ENCODE results near the gene TACO1.
A peak's percentile ranks its signal among the peaks of the same experiment; 100 is the strongest.

The TACO1 gene

DNA sequence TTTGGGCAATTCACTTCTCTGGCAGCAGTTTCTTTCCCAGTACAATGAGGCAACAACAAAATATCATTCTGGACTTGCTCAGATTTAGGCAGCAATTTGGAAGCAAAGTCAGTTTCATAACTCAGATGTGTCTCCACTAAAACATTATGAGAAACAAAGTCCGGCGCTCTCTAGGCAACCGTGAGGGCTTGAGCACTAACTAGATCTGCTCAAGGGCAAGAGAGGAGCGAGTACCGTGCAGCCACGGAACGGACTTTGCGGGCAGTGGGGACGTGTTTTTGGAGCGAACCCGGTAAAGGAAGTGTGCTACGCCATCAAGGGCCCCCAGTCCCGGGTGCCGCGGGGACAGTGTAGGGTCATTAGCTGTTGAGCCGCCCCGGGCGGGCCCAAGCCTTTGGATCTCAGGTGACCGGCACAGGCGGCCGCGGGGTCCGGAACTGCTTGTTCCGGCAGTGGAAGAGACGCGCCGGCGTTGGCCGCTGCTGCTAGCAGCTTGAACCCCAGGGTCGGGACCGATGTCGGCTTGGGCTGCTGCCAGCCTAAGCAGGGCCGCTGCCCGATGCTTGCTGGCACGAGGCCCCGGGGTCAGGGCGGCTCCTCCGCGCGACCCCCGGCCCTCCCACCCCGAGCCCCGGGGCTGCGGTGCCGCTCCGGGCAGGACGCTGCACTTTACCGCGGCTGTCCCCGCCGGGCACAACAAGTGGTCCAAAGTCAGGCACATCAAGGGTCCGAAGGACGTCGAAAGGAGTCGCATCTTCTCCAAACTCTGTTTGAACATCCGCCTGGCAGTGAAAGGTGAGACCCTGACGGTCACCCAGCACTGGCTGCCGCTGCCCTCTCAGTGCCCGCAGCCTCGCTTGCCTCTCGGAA is at the start of gene TACO1:
Gene TACO1 (plus strand): TSS at position 327 of the 870 bp plus-strand sequence. CDS start 189 bp downstream, at position 516.
- peak; percentile 90 for DNase-seq

DNA sequence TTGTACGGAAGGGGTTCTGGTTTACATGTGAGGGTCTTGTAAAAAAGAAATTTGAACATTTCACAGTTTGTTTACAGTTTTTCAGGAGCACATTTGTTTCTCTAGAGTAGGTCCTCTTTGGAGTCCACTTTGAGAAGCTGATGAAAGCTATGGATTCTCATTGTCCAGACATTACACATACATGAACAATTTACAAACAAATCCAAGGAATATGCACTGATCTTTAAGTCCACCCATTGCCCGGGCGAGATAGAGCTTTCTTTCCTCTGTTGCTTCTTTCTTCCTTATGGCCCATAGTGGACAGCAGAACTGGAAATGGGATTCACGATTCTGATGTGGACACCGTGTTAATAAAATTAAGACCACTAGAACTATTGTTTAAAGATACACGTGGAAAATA is 48.5 kb upstream of the TACO1 start:
- DNase-seq: no peak

DNA sequence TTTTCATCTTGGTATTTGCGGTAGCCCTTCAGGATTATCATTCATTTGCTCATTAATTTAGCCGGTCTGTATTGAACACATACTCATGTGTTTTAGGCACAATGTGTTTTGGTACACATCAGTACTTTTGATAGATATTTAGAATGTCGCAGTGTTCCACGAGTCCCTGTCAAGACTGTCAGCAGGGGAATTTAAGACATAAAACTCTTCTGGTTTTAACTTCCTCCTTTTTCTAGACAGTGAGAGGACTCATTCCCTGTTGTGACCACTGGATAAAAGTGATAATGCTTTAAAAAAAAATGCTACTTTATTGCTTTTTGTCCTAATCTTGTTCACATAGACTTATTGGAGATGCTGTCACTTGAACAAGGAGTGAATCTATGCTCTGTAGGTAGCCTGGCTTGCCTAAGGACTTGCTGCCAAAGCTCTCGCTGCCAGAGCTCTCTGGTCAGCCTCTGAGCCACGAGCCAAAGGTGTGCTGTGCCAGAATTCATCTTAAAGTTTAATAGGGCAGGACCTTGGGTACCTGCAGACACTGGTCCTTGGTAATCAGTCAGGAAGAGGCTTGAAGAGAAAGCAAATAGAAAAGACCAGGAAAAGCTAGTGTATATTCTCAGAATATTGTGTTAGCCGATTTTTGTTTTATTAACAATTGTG is 45.1 kb upstream of the TACO1 start:
- no peak for DNase-seq

DNA sequence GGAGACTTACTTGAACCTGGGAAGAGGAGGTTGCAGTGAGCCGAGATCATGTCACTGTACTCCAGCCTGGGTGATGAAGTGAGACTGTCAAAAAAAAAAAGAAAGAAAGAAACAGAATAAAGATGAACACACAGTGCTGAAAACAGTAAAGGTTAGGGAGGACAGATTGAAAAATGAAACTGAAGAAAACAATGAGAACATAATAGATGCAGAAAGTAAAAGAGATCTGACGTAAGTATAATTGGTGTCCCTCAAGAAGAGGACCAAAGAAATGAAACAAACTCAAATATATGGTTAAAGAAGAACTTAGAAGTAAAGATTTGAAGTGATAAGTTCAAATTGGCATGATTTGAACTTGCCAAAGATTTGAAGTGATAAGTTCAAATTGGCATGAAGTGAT is 43.3 kb upstream of the TACO1 start:
- no peak for DNase-seq

DNA sequence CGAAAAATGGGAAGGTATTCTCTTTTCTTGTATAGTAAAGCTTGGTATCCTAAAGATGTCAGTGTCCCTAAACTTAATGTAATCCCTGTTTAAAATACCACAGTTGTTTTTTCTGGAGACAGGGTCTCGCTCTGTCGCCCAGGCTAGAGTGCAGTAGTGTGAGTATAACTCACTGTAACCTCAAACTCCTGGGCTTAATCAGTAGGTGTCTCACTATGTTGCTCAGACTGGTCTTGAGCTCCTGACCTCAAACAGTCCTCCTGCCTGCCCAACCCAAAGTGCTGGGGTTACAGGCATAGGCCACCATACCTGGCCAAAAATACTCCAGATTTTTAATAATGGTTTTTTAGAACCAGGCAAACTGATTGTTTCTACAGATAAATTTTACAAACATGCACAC is 42.3 kb upstream of the TACO1 start:
- DNase-seq: no peak

DNA sequence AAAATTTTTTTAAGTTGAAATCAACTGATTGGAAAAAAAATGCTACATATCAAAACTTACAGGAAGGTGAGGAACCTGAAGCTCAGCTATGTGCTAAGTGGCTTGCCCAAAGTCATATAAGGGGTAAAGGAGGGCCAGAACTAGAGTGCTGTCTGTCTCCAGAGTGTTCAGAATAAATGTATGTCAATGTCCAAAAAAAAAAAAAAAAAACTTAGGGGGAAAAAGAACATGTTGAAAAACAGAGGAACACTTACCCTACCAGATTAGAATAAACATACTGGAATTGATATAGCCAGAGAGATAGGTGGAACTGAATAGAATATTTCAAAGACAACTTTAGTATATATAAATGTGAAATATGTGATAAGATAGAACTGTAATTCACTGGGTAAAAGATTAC is 38.9 kb upstream of the TACO1 start:
- DNase-seq: no peak

DNA sequence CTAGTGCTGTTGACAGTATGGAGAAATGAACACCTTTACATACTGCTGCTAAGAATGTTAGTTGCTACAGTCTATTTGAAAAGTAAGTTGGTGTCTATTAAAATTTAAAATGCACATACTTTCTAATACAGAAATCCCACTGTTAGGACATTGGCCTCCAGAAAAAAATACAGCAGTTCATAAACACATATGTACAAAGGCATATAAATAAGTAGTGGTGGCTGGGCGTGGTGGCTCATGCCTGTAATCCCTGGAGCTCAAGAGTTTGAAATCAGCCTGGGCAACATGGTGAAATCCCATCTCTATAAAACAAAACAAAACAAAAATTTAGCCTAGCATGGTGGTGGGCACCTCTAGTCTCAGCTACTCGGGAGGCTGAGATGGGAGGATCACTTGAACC is 37.4 kb upstream of the TACO1 start:
- DNase-seq: no peak

DNA sequence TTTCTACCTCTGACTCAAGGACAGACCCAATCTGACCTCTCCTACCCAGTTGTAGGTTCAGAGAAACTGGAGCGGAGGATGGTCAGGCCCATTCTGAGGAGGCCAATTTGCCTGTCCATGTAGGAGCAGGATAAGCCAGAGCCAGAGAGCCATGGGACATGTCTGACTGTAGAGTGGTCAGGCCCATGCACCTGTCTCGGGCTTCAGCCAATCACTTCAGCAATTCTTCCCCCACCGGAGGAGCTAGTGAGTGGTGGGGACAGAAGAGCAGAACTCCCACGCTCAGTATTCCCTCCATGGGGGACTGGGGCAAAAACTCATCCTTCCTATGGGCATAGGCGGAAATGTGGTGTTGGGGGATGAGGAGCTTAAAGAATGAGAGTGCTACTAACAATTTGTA is 36.1 kb upstream of the TACO1 start:
- no peak for DNase-seq

DNA sequence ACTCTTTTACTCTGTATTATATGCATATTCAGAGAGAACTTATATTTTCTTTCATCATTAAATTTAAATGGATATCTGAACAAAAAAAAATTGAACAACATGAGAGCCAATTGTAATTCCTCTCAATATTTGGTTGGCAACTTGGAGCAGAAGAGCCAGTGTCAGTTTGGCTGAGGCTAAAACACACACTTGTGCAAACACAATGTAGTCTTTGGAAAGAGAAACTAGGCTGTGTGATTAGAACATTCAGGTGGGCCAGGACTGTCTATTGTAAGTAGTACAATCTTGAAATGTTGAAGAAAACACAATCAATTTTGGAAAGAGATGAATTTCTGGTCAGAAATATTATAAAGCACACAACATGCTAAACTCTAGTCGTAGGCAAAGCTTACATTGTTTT is 33.5 kb upstream of the TACO1 start:
- no peak for DNase-seq

DNA sequence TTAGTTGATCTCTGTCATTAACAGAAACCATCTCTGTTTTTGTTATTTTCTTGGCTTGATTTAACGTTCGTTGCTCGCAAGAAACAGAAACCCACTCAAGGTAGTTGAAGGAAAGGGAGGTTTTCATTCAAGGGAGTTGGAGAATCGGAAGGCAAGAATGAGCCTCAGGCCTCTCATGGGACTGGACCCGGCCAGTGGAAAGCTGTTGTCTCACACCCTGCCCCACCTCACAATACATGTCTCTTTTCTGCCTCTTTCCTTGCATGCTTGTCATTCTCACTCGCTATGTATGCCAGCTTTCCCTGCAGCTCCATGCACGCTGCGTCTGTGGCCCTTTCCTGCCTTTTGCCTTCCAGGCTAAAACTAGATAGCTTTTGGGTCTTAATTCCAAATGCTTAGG is 32.1 kb upstream of the TACO1 start:
- DNase-seq: no peak

DNA sequence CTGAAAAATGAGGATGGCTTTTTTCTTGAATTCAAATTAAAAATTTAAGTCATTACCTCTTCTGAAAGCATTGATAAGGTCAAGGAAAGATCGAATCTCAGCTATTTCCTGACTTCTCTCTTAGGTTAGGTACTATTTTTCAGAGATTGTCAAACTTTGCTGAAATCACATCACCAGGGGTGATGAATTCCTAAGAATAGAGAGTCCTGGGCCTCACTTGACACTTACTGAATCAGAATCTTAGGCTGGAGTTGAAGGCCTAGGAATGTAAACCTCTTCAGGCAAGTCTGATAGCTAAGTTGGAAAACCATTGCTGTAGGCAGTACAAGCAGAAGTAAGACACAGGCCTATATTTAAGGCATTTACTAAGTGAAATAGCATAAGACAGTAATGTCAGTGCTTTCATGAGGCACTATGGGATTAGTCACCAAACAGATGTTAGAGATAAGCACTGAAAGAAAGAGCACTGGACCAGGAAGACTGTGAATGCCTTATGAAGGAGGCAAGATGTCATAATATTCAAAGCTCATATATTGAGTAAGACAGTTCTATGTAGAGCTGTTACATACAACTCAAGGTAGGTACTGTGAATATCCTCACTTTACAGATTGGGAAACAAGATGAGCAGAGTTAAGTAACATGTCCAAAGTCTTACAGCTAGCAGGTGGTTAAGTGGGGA is 28.9 kb upstream of the TACO1 start:
- no peak for DNase-seq

DNA sequence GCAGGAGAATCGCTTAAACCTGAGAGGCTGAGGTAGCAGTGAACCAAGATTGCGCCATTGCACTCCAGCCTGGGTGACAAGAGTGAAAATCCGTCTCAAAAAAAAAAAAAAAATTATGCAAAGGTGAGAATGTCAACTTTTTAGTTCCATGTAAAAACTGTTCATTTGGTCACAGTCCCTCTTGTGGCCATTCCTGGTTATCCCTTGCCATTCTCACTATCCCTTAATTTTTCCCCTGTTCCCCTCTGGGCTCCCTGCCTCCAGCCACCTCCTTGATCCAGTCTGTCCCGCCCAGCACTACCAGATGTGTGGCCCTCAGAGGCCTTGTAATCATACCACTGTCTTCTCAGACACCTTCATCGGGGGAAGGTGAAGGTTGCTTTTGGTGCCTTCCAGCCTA is 27.1 kb upstream of the TACO1 start:
- DNase-seq: peak; percentile 16

DNA sequence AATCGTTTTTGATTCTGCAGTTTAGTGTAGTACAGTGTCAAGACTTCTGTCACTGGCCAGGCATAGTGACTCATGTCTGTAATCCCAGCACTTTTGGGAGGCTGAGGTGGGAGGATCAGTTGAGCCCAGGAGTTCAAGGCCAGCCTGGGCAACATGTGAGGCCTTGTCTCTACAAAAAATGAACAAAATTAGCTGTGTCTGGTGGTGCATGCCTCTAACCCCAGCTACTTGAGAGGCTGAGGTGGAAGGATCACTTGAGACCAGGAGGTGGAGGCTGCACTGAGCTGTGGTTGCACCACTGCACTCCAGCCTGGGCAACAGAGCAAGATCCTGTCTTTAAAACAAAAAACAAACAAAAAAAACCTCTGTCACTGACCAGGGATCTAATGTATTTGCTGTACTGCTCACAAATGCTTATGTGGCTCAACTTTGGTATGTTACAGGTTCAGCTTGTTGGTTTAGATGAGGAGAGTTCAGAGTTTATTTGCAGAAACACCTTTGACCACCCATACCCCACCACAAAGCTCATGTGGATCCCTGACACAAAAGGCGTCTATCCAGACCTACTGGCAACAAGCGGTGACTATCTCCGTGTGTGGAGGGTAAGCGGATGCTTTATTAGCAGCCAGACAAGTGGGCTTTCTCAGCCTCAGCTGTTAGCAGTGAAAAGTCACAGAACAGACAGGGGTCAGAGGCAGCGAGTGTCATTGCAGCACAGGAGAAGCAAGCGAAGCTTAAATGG is 22.5 kb upstream of the TACO1 start:
- DNase-seq: no peak

DNA sequence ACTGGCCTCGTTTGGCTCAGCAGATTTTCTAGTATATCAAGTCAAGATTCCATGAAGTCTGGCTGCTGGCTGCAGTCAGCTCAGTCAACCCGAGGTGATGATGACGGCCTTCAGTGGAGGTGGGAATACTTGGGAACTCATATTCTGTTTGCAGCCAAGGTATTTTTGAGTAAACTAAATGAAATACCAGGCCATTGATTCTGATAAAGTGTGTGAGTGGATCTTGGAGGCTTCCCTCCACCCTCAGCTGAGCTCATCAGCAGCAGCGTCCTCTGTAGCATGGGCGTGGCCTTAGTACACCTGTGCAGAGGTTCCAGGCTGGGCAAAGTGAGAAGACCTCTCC is 22.0 kb upstream of the TACO1 start:
- no peak for DNase-seq

DNA sequence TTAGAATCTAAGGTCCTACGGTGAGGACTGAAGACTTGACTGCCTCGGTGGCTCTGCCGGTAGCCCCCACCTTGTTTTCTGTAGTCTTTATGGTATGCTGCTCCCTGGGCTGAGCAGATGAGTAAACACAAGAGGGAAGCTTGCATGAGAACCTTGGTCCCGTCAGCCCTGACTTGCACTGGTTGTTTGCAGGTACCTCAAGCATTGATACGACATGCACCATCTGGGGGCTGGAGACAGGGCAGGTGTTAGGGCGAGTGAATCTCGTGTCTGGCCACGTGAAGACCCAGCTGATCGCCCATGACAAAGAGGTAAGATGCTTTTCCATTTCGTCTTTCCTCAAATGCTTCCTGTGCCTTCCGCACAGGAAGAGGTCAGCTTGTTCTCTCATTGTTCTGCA is 21.1 kb upstream of the TACO1 start:
- DNase-seq: no peak

DNA sequence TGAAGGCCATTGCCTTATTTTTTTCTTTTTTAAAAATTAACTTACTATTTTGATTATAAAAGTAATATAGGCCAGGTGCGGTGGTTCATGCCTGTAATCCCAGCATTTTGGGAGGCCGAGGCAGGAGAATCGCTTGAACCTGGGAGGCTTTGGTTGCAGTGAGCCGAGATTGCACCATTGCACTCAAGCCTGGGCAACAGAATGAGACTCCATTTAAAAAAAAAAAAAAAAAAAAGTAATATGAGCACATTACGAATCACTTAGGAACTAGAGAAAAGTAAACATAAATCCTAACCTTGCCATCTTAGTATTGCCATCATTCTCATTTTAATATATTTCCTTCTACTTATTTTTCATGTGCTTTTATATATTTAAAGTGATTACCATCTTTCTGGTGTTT is 12.9 kb upstream of the TACO1 start:
- DNase-seq: no peak

DNA sequence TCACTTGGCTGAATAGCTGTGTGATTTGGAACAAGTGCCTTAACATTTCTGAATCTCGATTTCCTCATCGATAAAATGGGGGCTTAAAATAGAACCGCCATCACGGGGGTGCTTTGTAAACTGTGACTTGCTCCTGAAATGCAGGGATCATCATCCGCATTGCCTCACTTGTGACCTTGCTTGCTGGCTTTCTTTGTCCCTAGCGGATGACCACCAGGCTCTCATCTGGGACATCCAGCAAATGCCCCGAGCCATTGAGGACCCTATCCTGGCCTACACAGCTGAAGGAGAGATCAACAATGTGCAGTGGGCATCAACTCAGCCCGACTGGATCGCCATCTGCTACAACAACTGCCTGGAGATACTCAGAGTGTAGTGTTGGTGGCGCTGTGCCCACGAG is 11.9 kb upstream of the TACO1 start:
- DNase-seq: no peak

DNA sequence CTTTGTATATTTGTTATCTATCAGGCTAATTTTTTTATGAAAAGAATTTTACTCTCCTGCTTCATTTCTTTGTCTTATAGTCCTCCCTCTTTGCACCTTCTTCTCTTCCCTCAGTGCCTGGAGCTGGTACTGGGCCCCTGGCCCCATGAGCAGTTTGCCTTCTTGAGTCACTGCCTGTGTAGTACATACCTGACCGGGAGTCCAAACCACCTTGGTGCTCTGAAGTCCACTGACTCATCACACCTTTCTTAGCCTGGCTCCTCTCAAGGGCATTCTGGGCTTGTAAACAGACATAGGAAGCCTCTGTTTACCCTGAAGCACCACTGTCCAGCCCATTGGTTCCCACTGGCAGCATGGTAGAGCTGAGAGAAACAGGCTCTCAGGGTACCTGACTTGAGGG is 11.0 kb upstream of the TACO1 start:
- DNase-seq: no peak

DNA sequence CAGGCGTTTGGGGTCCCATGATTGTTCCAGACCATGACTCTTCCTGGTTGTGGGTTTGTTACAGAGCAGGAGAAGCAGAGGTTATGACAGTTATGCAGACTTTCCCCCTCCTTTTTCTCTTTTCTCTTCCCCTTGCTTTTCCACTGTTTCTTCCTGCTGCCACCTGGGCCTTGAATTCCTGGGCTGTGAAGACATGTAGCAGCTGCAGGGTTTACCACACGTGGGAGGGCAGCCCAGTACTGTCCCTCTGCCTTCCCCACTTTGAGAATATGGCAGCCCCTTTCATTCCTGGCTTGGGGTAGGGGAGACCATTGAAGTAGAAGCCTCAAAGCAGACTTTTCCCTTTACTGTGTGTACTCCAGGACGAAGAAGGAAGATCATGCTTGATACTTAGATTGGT is 7.9 kb upstream of the TACO1 start:
- no peak for DNase-seq

DNA sequence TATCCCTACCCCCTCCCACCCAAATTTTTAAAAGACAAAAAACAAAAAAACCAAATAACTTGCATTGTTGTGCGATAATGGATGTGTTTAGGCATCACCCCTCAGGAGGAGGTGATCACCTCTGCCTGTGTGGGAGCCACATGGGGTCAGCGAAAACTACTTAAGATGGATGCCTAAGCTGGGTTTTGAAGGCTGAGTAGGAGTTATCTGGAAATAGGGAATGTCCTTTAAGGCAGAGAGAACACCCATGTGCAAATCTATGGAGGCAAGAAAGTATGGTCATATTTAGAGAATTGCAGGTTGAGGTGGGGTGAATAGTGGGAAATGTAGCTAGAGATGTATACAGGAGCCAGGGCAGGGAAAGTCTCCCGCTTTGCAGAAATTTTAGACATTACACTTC is 5.6 kb upstream of the TACO1 start:
- DNase-seq: no peak

DNA sequence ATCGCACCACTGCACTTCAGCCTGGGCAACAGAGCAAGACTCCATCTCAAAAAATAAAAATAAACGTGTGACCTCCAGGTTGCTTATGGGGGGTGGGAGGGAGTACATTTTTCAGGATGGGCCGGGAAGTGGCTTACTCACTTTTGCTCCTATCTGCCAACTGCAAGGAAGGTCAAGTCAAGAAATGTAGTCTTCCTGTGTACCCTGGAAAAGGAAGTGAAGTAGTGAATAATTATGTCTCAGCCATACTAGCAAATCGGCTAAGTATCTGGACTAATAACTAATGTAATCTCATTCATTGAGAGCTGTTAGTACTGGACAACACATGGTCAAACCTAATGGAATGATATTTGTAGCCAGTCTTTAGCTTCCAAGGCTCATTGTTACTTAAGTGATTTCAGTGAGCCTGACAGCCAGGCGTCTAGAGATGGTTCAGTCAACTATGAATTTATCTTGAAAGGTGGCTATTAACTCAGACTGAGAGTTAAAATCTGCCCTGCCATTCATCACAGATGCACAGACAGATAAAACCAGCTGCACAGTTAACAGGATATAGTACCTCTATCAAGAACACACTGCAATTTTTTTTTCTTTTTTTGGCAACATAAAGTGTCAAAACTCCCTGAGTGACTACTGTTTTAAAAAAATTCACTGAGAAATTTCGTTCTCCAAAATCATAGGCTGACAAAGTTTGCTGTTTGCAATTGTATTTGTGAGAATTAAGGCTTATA is 3.7 kb upstream of the TACO1 start:
- no peak for DNase-seq

DNA sequence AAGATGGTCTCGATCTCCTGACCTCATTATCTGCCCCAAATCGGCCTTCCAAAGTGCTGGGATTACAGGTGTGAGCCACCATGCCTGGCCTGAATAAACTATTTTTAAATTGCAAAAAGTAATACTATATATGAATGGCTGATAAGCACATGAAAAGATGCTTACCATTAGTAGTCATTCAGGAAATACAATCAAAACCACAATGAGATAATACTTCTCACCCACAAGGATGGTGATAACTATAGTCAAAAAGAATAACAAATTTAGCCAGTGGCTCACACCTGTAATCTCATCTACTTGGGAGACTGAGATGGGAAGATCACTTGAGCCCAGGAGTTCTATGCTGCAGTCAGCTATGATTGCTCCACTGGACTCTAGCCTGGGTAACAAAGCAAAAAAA is 2.4 kb upstream of the TACO1 start:
- DNase-seq: no peak

Data from NCI-H69 (cell line).